Medulla oblongata (tissue), 1 donor: ENCODE data around the gene ARHGAP6.
"Not testable (repeated sequence)": the region's sequence is repeated elsewhere in the genome, so short reads cannot be mapped to it uniquely, and the experiment has no call there.

Experiments
- DNase-seq: peaks from one replicate; pipeline ENCODE4 v3.0.0-alpha.2; 2015; ENCODE audit errors: extremely low spot score

ARHGAP6 gene

GRCh38 chrX:11648705-11649519 lies 16.8 kb downstream of the ARHGAP6 start:
- DNase-seq: no peak

- no peak for DNase-seq
These were observed 18.6 kb downstream of the ARHGAP6 start for GRCh38 chrX:11647138-11647537.

- no peak for DNase-seq
These were observed 24.2 kb downstream of the ARHGAP6 start for GRCh38 chrX:11641349-11642065.

- DNase-seq: no peak
These were observed 25.6 kb downstream of the ARHGAP6 start for GRCh38 chrX:11640089-11640488.

- no peak for DNase-seq
These were observed 33.0 kb downstream of the ARHGAP6 start for GRCh38 chrX:11632732-11633131.

GRCh38 chrX:11629593-11630211 lies 36.0 kb downstream of the ARHGAP6 start:
- DNase-seq: no peak

- no peak for DNase-seq
These were observed 37.3 kb downstream of the ARHGAP6 start for GRCh38 chrX:11628399-11628798.

DNA sequence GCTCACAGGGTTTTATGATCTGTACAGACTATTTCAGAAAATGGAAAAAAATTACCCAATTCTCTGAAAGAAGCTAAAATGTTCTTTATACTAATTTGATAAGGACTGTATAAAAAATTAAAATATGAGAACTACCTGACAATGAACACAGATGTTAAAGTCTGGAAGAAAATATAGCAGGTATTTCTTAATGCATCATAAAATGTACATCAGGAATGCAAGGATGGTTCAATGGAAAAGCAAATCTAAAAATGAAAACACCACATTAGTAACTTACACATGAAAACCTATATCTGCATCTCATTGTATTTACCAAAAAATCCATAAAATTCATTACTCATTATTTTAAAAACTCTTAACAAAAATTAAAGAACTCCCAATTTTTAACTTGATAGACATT lies 39.4 kb downstream of the ARHGAP6 start:
- no peak for DNase-seq

- no peak for DNase-seq
These were observed 46.3 kb downstream of the ARHGAP6 start for GRCh38 chrX:11619441-11619840.

GRCh38 chrX:11614253-11614652 lies 51.5 kb downstream of the ARHGAP6 start:
- not testable (repeated sequence) for DNase-seq

GRCh38 chrX:11611965-11612364 lies 53.8 kb downstream of the ARHGAP6 start:
- DNase-seq: no peak

DNA sequence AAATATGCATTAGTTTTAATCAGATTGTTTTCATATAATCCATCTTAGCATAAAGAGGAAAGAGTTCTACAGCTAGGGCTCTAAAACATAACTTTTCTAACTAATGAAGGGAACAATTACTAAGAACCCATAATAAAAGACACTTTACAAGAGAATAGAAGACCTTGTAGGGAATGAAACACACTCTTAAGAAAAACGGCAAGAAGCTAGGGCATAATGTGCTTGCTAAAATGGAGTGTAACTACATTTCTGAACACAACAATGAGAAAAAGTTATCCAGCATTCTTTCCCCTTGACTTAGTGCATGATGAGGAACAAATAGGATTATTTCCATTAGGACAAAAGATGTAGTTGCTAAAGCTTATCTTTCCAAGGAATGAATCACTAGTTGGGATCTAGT lies 54.6 kb downstream of the ARHGAP6 start:
- no peak for DNase-seq

GRCh38 chrX:11609109-11609508 lies 56.6 kb downstream of the ARHGAP6 start:
- no peak for DNase-seq

DNA sequence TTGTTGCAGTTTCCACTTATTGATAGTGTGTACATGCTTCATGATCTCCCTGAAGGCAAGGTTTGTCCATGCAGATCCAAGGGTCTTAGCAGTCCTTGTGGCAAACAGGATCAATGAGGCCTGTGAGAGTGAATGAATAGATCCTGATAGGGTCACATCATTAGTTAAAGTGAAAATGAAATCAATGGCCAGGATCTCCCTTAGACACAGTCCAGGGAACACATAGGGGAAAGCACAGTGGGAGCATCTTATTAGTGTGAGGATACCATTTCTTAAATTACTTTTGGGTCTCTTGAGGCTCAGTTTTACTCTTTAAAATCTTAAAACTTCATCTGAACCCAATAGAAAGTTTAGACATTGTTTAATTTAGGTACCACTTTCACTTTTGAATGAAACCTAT lies 59.3 kb downstream of the ARHGAP6 start:
- no peak for DNase-seq

- DNase-seq: no peak
These were observed 65.1 kb downstream of the ARHGAP6 start for GRCh38 chrX:11600578-11600977.

DNA sequence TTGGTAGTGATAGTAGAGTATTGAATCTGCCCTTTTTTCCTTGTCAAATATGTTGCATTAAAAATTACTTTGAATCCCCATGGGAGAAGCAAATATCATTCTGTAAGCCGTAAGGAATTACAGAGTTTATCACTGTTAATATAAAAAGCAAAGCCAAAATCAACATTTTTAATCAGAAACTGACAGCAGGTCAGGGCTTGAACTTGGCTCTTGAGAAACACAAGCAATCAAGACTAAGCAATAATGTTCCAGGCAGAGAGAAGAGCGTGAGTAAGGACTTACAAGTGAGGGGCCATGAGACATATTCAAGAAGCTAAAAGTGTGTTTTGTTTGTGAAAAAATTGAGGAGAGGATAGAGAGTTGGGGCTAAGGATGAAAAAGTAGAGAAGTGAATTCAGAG lies 68.2 kb downstream of the ARHGAP6 start:
- DNase-seq: no peak

- DNase-seq: no peak
These were observed 73.9 kb downstream of the ARHGAP6 start for GRCh38 chrX:11591723-11592346.

- DNase-seq: no peak
These were observed 76.1 kb downstream of the ARHGAP6 start for GRCh38 chrX:11589641-11590040.

GRCh38 chrX:11588097-11588496 lies 77.6 kb downstream of the ARHGAP6 start:
- no peak for DNase-seq

- DNase-seq: no peak
These were observed 80.5 kb downstream of the ARHGAP6 start for GRCh38 chrX:11585174-11585573.

GRCh38 chrX:11580789-11581188 lies 84.9 kb downstream of the ARHGAP6 start:
- no peak for DNase-seq
